Endothelial cell of hepatic sinusoid (primary cell): Measurements from ENCODE around the gene SNPH.
"Not testable (repeated sequence)": the region's sequence is repeated elsewhere in the genome, so short reads cannot be mapped to it uniquely, and the experiment has no call there.

Experiments
- in situ Hi-C: cut with HindIII; loops from 2 replicates; pipeline ENCODE4 v1.10.0; 2017; ENCODE audit warnings: low sequenced_read_pairs

SNPH gene, protein sequence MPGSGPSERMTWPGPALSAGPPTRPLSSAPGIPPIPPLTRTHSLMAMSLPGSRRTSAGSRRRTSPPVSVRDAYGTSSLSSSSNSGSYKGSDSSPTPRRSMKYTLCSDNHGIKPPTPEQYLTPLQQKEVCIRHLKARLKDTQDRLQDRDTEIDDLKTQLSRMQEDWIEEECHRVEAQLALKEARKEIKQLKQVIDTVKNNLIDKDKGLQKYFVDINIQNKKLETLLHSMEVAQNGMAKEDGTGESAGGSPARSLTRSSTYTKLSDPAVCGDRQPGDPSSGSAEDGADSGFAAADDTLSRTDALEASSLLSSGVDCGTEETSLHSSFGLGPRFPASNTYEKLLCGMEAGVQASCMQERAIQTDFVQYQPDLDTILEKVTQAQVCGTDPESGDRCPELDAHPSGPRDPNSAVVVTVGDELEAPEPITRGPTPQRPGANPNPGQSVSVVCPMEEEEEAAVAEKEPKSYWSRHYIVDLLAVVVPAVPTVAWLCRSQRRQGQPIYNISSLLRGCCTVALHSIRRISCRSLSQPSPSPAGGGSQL

GRCh38 chr20:1266167-1266973, at the start of gene SNPH:
Gene SNPH, plus strand, starts transcription at chr20:1266294. Its CDS starts 29,946 bp downstream, at chr20:1296240.
- in situ Hi-C loops, result no loop called here

- in situ Hi-C loops, result not testable (repeated sequence)
Observed at GRCh38 chr20:1216527-1217427, 49.3 kb upstream of the SNPH start.

GRCh38 chr20:1222750-1223149, 43.3 kb upstream of the SNPH start:
- in situ Hi-C loops, result not testable (repeated sequence)

DNA sequence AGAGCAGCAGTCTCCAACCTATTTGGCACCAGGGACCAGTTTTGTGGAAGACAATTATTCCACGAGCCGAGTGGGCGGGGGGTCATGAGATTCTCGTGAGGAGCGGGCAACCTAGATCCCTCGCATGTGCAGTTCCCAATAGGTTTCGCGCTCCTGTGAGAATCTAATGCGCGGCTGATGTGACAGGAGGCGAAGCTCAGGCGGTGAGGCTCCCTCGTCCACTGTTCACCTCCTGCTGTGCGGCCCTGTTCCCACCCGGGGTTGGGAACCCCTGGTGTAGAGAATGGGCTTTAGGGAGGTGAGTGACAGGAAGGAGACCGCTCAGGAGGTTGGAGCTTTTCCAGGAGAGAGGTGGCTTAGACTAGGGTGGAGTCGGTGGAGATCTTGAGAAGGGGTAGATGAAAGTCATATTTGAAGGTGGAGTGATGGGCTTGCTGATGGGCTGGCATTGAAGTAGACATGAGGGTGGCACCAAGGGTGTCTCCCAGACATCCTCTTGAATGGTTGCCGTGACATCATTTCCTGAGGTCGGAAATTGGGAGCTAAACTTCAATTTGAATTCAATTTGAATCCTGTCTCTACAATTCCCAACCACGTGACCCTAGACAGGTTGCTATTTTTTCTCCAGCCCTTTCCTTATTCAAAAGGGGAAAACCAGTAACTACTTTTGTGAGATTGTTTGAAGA, 41.7 kb upstream of the SNPH start:
- in situ Hi-C loops, result no loop called here

DNA sequence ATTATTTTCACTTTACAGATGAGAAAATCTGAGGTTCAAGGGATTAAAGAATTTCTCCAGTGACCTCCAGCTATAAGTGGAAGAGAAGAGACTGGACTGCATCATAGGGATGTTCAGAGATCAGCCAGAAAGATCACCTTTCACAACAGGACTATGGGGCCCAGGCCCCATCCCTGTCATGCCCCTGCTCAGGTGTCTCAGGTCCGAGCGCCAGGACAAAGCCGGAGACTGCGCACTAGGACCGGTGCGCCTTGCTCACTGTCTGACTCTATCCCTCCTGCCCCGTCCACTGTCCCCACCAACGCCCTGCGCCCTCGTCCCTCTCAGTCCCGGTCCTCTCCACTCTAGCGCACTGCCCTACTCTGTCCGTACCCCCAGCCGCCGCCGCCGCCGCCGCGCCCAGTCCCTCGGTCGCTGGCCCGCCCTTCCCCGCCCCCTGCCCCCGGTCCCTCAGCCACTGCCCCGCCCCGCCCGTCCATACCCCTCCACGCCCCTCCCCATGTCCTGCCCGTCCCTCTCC, 40.8 kb upstream of the SNPH start:
- in situ Hi-C loops, result no loop called here

GRCh38 chr20:1225783-1226654, 40.1 kb upstream of the SNPH start, which contains the start of gene RAD21L1:
Gene RAD21L1, plus strand, starts transcription at chr20:1226044. Its CDS starts 2,410 bp downstream, at chr20:1228454.
- in situ Hi-C loops, result no loop called here

DNA sequence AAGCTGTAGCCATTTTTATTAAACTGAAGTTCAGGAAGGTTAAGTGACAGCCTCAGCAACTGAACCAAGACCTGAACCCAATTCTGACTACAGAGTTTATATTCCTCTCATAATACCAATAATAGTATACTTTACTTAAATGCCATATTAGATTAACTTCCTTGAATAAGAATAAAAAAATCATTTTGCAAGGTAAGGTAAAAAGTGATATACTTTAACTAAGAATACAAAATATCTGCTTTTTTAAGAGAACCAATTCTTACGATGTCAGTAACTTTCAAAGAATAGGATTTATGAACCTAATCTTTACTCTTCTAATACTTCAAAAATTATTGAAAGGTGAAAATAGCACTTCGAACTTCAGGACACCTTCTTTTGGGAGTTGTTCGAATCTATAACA, 36.6 kb upstream of the SNPH start:
- in situ Hi-C loops, result no loop called here

GRCh38 chr20:1232286-1233111, 33.6 kb upstream of the SNPH start:
- in situ Hi-C loops, result no loop called here

DNA sequence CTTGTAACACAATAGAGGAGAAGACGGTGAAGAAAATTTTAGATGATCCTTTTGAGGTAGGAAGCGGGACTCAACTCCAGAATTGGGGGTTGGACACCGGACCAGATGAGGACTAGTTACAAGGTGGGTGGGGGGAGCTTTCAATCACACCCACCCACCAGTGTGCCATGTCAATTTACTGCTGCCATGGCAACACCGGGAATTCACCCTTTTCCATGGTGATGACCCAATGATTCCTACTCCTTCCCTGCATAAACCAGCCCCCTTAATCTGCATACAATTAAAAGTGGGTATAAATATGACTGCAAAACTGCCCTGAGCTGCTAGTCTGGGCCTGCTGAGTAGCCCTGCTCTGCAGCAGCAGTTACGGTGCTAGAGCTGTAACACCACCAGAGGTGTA, 25.5 kb upstream of the SNPH start:
- in situ Hi-C loops, result no loop called here

DNA sequence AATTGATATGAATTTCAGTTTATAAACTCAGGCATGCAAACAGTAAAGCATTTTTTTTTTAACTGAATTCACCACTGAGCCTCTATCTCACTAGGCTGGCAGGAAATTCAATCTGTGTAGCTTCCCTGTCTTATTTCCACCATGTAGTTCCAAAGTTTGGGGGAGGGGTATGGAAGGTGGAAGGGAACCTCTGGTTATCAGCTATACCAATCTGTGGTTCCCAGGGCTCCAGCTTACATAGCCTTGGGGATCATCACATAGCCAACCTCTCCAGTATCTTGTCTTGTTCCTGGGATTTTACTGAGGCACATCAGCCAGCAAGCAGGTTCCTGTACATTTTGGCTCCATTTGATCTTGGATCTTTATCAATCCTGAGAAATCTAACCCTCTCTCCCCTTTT, 24.6 kb upstream of the SNPH start:
- in situ Hi-C loops, result no loop called here

DNA sequence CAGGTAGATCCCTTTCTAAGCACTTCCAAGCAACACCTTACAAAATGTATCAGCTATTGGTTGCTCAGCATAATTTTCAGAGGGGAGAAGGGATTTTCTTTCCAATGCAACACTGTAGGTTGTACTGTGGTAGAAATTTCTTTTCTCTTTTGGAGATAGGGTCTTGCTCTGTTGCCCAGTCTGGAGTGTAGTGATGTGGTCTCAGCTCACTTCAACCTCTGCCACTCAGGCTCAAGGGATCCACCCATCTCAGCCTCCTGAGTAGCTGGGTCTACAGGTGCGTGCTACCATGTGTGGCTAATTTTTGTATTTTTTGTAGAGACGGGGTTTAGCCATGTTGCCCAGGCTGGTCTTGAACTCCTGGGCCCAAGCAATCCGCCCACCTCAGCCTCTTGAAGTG, 24.0 kb upstream of the SNPH start:
- in situ Hi-C loops, result no loop called here

GRCh38 chr20:1242530-1242929, 23.6 kb upstream of the SNPH start:
- in situ Hi-C loops, result no loop called here

DNA sequence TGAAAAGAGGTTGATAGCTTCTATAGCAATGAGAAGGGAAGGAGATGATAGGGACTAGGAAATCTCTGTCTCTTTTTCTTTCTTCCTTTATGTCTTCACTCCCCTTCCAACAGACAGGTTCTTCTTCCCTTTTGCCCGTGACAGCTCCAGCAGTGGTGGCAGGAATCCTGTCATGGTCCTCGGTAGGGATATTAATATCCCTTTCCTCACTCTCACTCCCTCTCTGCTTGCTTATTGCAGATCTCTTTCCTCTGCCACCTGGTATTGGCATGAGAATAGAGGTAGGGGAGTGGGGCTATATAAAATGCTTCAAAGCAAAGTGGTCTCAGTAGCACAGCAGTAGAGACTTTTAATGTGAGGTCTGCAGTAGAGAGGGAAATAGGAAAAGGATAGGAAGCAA, 20.5 kb upstream of the SNPH start:
- in situ Hi-C loops, result no loop called here

DNA sequence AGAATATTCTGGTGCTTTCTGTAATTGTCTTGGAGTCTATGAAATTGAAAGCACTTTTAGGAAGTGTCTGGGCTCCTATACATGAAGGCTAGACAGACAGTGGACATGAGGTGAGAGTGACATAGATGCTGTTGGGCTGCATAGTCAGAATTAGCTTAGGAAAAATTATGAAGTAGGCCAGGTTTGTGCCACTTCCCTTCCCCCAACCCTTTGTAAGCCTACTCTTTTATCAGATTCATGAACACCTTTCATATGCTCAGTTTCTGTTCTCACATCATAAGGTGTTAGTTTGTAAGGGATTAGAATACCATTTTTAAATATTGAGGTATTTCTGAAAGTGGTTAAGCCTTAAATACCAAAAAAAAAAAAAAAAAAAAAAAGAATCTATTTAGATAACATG, 18.4 kb upstream of the SNPH start:
- in situ Hi-C loops, result no loop called here

DNA sequence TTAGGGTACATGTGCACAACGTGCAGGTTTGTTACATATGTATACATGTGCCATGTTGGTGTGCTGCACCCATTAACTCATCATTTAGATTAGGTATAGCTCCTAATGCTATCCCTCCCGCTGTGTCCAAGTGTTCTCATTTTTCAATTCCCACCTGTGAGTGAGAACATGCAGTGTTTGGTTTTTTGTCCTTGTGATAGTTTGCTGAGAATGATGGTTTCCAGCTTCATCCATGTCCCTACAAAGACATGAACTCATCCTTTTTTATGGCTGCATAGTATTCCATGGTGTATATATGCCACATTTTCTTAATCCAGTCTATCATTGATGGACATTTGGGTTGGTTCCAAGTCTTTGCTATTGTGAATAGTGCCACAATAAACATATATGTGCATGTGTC, 15.8 kb upstream of the SNPH start:
- in situ Hi-C loops, result not testable (repeated sequence)

DNA sequence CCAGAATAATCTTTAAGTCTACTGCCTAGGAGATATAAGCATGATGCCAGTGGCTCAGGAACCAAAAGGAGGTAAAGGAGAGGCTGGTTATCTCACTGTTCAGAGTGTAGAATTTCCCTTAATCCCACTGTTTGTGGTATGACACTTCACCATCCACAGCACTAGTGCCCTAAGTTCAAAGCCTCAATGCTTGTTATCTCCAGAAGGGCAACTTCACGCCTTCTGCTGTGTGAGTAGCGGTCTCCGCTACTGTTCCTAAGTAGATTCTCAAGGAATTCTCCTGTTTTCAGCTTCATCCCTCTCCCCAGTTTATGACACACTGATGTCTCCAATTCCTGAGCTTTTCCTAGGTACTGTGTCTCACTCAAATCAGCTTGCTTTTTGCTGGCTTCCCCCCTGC, 13.7 kb upstream of the SNPH start:
- in situ Hi-C loops, result no loop called here

- in situ Hi-C loops, result no loop called here
Observed at GRCh38 chr20:1254254-1254653, 11.8 kb upstream of the SNPH start.

GRCh38 chr20:1255675-1256074, 10.4 kb upstream of the SNPH start:
- in situ Hi-C loops, result no loop called here
